OCI-LY1 (cell line): ENCODE measurements around the gene ACP5.
A peak's percentile ranks its signal among the peaks of the same experiment; 100 is the strongest.
"Not testable (repeated sequence)": the region's sequence is repeated elsewhere in the genome, so short reads cannot be mapped to it uniquely, and the experiment has no call there.

ENCODE experiments used
- H2AFZ ChIP-seq: fragments of 200-600 bp; sonication (generic), shearing (Covaris generic); 2 replicates; pipeline ENCODE4 v1.6.0; 2014; ENCODE audit warnings: antibody characterized with exemption, mild to moderate bottlenecking, low read length
- H3F3A ChIP-seq: fragments of 200-600 bp; sonication (generic), shearing (Covaris generic); 2 replicates; pipeline ENCODE4 v1.6.0; 2014; ENCODE audit warnings: mild to moderate bottlenecking, antibody characterized with exemption, low read length, moderate library complexity; ENCODE audit not compliant: insufficient read depth
- H3K27ac ChIP-seq: fragments of 200-600 bp; sonication (generic); 2 replicates; pipeline ENCODE4 v1.5.1; 2014; ENCODE audit warnings: low read length, mixed run types, mild to moderate bottlenecking, low read depth; ENCODE audit not compliant: poor library complexity, severe bottlenecking
- H3K27me3 ChIP-seq: fragments of 200-600 bp; sonication (generic); 2 replicates; pipeline ENCODE4 v1.6.0; 2014; ENCODE audit warnings: antibody characterized with exemption, mild to moderate bottlenecking, low read length, moderate library complexity; ENCODE audit not compliant: insufficient read depth
- H3K36me3 ChIP-seq: fragments of 200-600 bp; sonication (generic); 2 replicates; pipeline ENCODE4 v1.6.1; 2014; ENCODE audit warnings: mild to moderate bottlenecking, antibody characterized with exemption, low read length, moderate library complexity, mixed read lengths; ENCODE audit not compliant: insufficient read depth
- H3K4me1 ChIP-seq: fragments of 200-600 bp; sonication (generic); 2 replicates; pipeline ENCODE4 v1.5.1; 2014; ENCODE audit warnings: mild to moderate bottlenecking, low read length, moderate library complexity; ENCODE audit not compliant: insufficient read depth, severe bottlenecking
- H3K4me2 ChIP-seq: fragments of 200-600 bp; sonication (generic), shearing (Covaris generic); 2 replicates; pipeline ENCODE4 v1.6.1; 2014; ENCODE audit warnings: low read length
- H3K4me3 ChIP-seq: fragments of 200-600 bp; sonication (generic); 2 replicates; pipeline ENCODE4 v1.5.1; 2014; ENCODE audit warnings: low read length, low read depth, mild to moderate bottlenecking, mixed read lengths; ENCODE audit not compliant: poor library complexity, severe bottlenecking
- H3K79me2 ChIP-seq: fragments of 200-600 bp; shearing (Covaris generic); 2 replicates; pipeline ENCODE4 v1.6.1; 2016; ENCODE audit warnings: mixed run types, low read length, mixed read lengths; ENCODE audit not compliant: insufficient read depth
- H3K9ac ChIP-seq: fragments of 200-600 bp; sonication (generic), shearing (Covaris generic); 2 replicates; pipeline ENCODE4 v1.6.1; 2014; ENCODE audit warnings: mild to moderate bottlenecking, low read length, mixed read lengths
- H3K9me2 ChIP-seq: fragments of 200-600 bp; sonication (generic), shearing (Covaris generic); 2 replicates; pipeline ENCODE4 v1.6.1; 2014; ENCODE audit warnings: low read depth, mild to moderate bottlenecking, low read length, mixed read lengths
- H3K9me3 ChIP-seq: fragments of 200-600 bp; shearing (Covaris generic); 2 replicates; pipeline ENCODE4 v1.6.1; 2014; ENCODE audit warnings: low read length, mixed read lengths
- H4K20me1 ChIP-seq: fragments of 200-600 bp; sonication (generic), shearing (Covaris generic); 2 replicates; pipeline ENCODE4 v1.6.0; 2016; ENCODE audit warnings: mild to moderate bottlenecking, low read length; ENCODE audit not compliant: insufficient read depth
- CTCF ChIP-seq: fragments of 200-600 bp; sonication (generic), shearing (Covaris generic); IDR thresholded peaks from 2 replicates; pipeline ENCODE4 v1.5.1; 2017; ENCODE audit warnings: mild to moderate bottlenecking, antibody characterized with exemption, low read length, moderate library complexity, mixed read lengths
- EZH2 ChIP-seq: fragments of 200-600 bp; sonication (generic), shearing (Covaris generic); IDR thresholded peaks from 2 replicates; pipeline ENCODE4 v1.8.0; 2017; ENCODE audit warnings: borderline replicate concordance, mixed run types, mild to moderate bottlenecking, antibody characterized with exemption, low read length, moderate library complexity, mixed read lengths

Gene ACP5

GRCh38 chr19:11577451-11578257, at the start of gene ACP5:
TSS of gene ACP5 (minus strand) at chr19:11577645. CDS start at chr19:11577317, 328 bp downstream.
- no peaks in the 10 kb centered on the region for H3K9me3 ChIP-seq
- TF ChIP-seq EZH2 (no peak), CTCF (no peak)
- peak within 1 kb of the TSS; percentile 55 for H3K4me3 ChIP-seq
- H3K36me3 ChIP-seq, result no peaks in the 10 kb centered on the region
- H3K9ac ChIP-seq, result peak within 1 kb of the TSS; percentile 45; the same call in 1 of the 2 replicates
- H3K4me1 ChIP-seq, result peaks cover 42% of the 10 kb centered on the region
- H3K9me2 ChIP-seq, result no peaks in the 10 kb centered on the region
- H3K79me2 ChIP-seq, result no peaks in the 10 kb centered on the region
- no peaks in the 10 kb centered on the region for H4K20me1 ChIP-seq
- H3K4me2 ChIP-seq, result peak within 1 kb of the TSS; percentile 62
- peak within 1 kb of the TSS; percentile 2 for H3K27ac ChIP-seq
- H2AFZ ChIP-seq, result no peak within 1 kb of the TSS
- no peaks in the 10 kb centered on the region for H3K27me3 ChIP-seq
- H3F3A ChIP-seq, result no peaks in the 10 kb centered on the region

GRCh38 chr19:11626252-11626651, 48.8 kb upstream of the ACP5 start:
- no peaks in the 10 kb centered on the region for H3K27me3 ChIP-seq
- no peaks in the 10 kb centered on the region for H4K20me1 ChIP-seq
- no peaks in the 10 kb centered on the region; the same call in 1 of the 2 replicates for H3K36me3 ChIP-seq
- no peak overlapping the region for H2AFZ ChIP-seq
- no peaks in the 10 kb centered on the region for H3K79me2 ChIP-seq
- no peaks in the 10 kb centered on the region for H3K4me1 ChIP-seq
- H3K4me2 ChIP-seq, result no peak overlapping the region
- TF ChIP-seq CTCF (no peak), EZH2 (no peak)
- H3F3A ChIP-seq, result no peaks in the 10 kb centered on the region
- H3K9me3 ChIP-seq, result no peaks in the 10 kb centered on the region
- no peak overlapping the region for H3K27ac ChIP-seq
- H3K9ac ChIP-seq, result no peak overlapping the region
- no peaks in the 10 kb centered on the region for H3K9me2 ChIP-seq
- no peak overlapping the region for H3K4me3 ChIP-seq

- H3F3A ChIP-seq, result no peaks in the 10 kb centered on the region
Observed at GRCh38 chr19:11624069-11624463, 46.6 kb upstream of the ACP5 start.

GRCh38 chr19:11622401-11622800, 45.0 kb upstream of the ACP5 start:
- not testable (repeated sequence) for H3K9me2 ChIP-seq, H4K20me1 ChIP-seq, H2AFZ ChIP-seq, H3K27ac ChIP-seq, H3K9ac ChIP-seq, H3K4me3 ChIP-seq, H3K27me3 ChIP-seq, H3F3A ChIP-seq, H3K79me2 ChIP-seq, H3K4me1 ChIP-seq, H3K4me2 ChIP-seq
- peaks cover 37% of the 10 kb centered on the region for H3K36me3 ChIP-seq
- H3K9me3 ChIP-seq, result peaks cover 27% of the 10 kb centered on the region

More at GRCh38 chr19:11624069-11624463, 46.6 kb upstream of the ACP5 start:
- no peaks in the 10 kb centered on the region for H3K4me1 ChIP-seq
- H3K9ac ChIP-seq, result no peak overlapping the region
- no peak overlapping the region for H3K27ac ChIP-seq
- peaks cover 11% of the 10 kb centered on the region; the same call in 1 of the 2 replicates for H3K9me3 ChIP-seq
- H3K36me3 ChIP-seq, result peaks cover 20% of the 10 kb centered on the region
- H3K27me3 ChIP-seq, result no peaks in the 10 kb centered on the region
- no peak overlapping the region for H2AFZ ChIP-seq
- H4K20me1 ChIP-seq, result no peaks in the 10 kb centered on the region
- H3K9me2 ChIP-seq, result no peaks in the 10 kb centered on the region
- TF ChIP-seq EZH2, result no peak
- no peak for TF ChIP-seq CTCF
- no peak overlapping the region for H3K4me3 ChIP-seq
- no peak overlapping the region for H3K4me2 ChIP-seq
- H3K79me2 ChIP-seq, result no peaks in the 10 kb centered on the region
